Cardiac fibroblast (primary cell): ENCODE results near the gene KCNQ1.

Experiments
- DNase-seq, 2 donors: peaks; one replicate each; pipeline versions ENCODE4 v3.0.0 to v3.0.0-alpha.2; 2010; ENCODE audit warnings: low read depth in 2 of 2
- H3K4me3 ChIP-seq, 2 donors: replicated peaks in 1 of 2; 1 replicate in 1 of 2; 2 replicates in 1 of 2; pipeline ENCODE4 v1.5.1; 2011; ENCODE audit warnings: low read depth in 2 of 2, low read length in 2 of 2, mild to moderate bottlenecking in 2 of 2, moderate library complexity in 1 of 2
- CTCF ChIP-seq: IDR thresholded peaks from one replicate; pipeline ENCODE4 v1.5.1; 2011; ENCODE audit warnings: low read depth, mild to moderate bottlenecking, low read length, inconsistent platforms

The KCNQ1 gene

GRCh38 chr11:2844116-2844842, 399.5 kb downstream of the KCNQ1 start:
- no peak overlapping the region for H3K4me3 ChIP-seq
- no peak for TF ChIP-seq CTCF
- DNase-seq, result no peak

- H3K4me3 ChIP-seq, result no peak overlapping the region
- DNase-seq, result no peak
- no peak for TF ChIP-seq CTCF
Measured at GRCh38 chr11:2844996-2845395, 400.2 kb downstream of the KCNQ1 start.

GRCh38 chr11:2846056-2846455, 401.2 kb downstream of the KCNQ1 start:
- DNase-seq, result no peak
- H3K4me3 ChIP-seq, result no peak overlapping the region

GRCh38 chr11:2846470-2846869, 401.7 kb downstream of the KCNQ1 start:
- TF ChIP-seq CTCF, result no peak
- DNase-seq, result no peak
- H3K4me3 ChIP-seq, result no peak overlapping the region

More at GRCh38 chr11:2846056-2846455, 401.2 kb downstream of the KCNQ1 start:
- TF ChIP-seq CTCF, result no peak

GRCh38 chr11:2847561-2847960, 402.8 kb downstream of the KCNQ1 start:
- TF ChIP-seq CTCF, result no peak
- H3K4me3 ChIP-seq, result no peak overlapping the region
- no peak for DNase-seq

GRCh38 chr11:2848497-2848896, 403.7 kb downstream of the KCNQ1 start:
- H3K4me3 ChIP-seq, result no peak overlapping the region
- DNase-seq, result no peak
- no peak for TF ChIP-seq CTCF
